ENCODE data around the gene GSTA4.
"Not testable (repeated sequence)": the region's sequence is repeated elsewhere in the genome, so short reads cannot be mapped to it uniquely, and the experiment has no call there.

GSTA4 gene

DNA sequence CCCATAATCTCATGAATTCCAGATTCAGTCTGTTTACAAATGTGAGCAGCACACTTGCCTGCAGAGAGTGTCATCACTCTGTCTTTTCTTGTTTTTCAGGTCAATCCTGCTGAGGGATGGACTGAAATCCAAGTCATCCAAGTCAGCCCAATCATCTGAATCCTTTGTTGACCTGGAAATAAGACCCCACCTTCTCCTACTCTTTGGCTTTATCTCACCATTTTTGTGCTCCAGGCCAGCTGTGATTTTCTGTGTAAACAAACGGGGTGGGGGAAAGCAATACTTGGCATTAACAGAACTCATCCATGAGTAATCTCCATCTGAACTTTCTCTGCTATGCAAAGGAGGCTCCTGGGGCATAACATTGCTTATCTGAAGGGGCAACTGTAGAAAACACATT, 16.9 kb upstream of the GSTA4 start:
- DNase-seq = no peak

DNA sequence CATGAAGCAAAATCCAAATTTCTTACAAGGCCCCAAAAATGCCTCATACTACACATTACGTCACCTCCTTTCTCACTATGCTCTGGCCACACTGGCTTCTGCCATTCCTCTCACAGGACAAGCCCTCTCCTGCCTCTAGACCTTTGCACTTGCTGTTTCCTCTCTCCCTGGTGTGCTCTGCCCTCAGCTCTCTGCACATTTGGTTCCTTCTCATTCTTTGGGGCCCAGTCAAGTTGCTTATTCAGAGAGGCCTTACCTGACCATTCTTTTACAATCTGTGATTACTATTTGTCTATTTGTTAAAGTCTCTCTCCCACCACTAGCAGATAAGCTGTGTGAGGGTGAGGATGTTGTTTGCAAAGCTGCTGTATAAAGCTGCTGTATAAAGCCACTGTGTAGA, 15.4 kb upstream of the GSTA4 start:
- DNase-seq = no peak

DNA sequence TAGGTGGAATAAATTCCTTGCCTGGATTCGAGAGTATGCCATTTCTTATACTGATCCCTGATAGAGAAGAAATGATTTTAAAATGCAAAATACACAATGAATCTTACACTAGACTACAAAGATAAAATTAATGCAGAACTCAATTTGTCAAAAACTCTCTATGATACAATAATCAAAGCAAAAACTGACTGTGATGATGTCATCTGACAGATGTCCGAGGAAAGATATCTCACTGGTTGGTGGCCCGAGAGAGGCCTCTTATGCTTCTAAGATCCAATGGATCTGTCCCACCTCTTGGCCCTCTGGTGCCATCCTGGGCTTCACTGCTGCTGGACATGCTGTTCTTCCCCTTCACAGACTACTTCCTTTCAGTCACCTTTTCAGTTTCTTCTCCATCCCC, 14.4 kb upstream of the GSTA4 start:
- no peak for DNase-seq

DNA sequence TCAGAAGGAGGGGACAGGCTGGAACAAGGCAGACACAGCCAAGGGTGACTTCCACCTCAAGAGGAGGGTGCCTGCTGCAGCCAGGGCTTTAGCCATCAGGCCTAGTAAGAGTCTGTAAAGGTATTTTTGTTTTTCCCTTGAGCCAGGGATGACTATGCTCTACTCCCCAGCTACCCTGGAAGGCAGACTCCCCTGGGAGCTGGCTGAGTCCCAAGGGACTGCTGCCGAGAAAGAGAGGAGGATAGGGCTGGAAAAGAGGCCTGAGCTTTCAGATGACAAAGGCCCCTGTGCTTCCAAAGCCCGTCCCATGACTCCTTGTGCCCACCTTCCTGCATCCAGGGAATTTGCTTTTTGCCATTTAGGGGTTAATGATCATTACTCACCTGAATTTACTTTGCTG, 14.0 kb upstream of the GSTA4 start:
- DNase-seq = no peak

- not testable (repeated sequence) for DNase-seq
Observed at GRCh38 chr6:53008192-53008687, 13.2 kb upstream of the GSTA4 start.

DNA sequence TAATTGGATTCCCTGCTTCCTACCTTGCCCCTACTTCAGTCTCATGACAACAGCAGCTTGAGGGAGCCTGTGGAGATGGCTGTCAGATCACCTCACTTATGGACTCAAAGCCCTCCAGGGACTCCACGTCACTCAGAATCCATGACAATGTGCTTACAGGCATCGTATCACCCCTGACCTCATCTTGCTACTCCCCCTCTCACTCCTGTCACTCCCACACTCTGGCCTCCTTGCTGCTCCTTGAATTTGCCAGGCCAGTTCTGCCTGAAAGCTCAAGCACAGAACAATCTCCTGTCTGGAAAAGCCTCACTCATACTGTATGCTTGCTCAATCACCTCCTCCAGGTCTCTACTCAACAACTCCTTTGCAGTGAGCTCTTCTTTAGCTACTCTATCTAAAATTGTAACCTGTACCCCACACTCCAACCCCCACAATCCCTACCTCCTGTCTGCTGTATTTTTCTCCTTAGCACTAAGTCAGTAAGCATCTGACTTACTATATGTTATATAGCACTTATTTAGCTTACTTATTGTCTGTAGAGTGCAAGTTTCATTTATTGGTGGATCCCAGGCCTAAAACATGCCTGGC, 10.7 kb upstream of the GSTA4 start:
- no peak for DNase-seq

GRCh38 chr6:52999456-52999855, 4.4 kb upstream of the GSTA4 start:
- DNase-seq = no peak

DNA sequence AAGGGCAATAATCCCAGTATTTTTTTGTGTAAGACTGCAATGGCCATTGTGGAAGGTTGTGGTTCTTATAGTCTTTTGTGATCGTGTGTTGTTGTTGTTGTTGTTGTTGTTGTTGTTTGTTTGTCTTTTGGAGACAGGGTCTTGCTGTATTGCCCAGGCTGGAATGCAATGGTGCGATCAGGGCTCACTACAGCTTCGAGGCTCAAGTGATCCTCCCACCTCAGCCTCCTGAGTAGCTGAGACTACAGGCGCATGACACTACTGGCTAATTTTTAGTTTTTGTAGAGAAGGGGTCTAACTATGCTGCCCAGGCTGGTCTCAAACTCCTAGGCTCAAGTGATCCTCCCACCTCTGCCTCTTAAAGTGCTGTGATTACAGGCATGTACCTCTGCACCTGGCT, 3.5 kb upstream of the GSTA4 start:
- DNase-seq = no peak

DNA sequence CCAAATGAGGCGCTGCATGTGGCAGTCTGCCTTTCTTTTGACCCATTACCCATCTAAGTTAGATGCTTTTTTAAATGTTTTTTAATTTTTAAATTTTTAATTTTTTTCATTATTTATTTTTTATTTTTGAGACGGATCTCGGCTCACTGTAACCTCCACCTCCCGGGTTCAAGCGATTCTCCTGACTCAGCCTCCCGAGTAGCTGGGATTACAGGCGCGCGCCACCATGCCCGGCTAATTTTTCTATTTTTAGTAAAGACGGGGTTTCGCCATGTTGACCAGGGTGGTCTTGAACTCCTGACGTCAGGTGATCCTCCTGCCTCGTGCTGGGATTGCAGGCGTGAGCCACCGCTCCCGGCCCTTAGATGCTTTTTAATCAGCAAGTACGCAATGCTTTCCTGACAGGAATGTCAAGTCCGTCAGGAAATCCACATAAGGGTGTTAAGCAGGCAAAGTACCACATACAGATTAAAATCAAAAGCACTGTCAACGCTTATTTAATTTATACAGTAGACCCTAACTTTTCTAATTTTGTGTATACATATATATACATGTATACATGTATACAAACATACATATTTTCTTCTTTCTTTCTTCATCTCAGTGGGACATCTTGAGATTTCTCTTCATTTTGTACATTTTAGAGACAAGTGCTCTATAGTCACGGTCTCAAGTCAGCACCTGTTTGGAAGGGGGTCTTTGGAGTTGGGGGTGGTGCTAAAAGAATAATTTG, 995 bp upstream of the GSTA4 start:
- peak; percentile 87 for DNase-seq

GRCh38 chr6:52994839-52995088, 320 bp downstream of the GSTA4 start:
- no peak for DNase-seq

- DNase-seq = peak; percentile 56
Observed at GRCh38 chr6:52994031-52994838, 849 bp downstream of the GSTA4 start.

- peak; percentile 82 for DNase-seq
Observed at GRCh38 chr6:52992980-52993920, 1.8 kb downstream of the GSTA4 start.

GRCh38 chr6:52990342-52990741, 4.7 kb downstream of the GSTA4 start:
- peak; percentile 70 for DNase-seq

DNA sequence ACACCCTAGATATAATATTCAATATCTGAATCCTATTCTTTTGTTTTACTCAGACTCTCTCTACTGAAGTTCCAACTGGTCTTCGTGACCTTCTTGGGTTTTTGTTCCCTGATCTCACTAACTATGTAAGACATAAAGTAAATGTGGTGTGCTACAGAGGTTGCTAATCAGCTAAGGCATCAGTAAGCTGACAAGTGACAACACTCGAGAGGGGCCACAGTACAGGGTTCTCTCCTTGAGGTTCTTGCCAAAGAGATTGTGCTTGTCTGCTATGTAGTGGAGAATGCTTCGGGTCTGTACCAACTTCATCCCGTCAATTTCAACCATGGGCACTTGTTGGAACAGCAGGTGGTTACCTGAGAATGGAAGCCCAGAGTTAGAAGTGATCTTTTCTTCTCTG, 9.9 kb downstream of the GSTA4 start:
- DNase-seq = no peak

- DNase-seq = no peak
Observed at GRCh38 chr6:52984247-52984646, 10.8 kb downstream of the GSTA4 start.

GRCh38 chr6:52983159-52983848, 11.8 kb downstream of the GSTA4 start:
- DNase-seq = no peak

DNA sequence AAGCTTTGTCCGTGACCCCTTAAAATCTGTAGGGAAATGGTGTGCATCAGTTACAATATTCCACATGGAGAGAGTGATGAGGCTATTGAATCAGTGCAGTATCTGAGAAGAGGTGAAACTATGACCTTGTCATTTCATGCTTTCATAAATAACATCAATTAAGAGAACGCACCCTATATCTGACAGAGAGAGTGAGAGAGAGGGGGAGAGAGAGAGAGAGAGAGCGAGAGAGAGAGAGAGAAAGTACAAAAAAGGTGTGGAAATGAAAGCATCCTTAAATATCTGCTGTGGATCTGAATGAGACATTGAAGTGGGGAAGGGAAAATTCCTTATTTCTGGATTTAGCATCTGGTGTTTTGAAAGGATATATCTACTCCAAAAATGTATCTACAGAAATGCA, 12.4 kb downstream of the GSTA4 start:
- DNase-seq = no peak

DNA sequence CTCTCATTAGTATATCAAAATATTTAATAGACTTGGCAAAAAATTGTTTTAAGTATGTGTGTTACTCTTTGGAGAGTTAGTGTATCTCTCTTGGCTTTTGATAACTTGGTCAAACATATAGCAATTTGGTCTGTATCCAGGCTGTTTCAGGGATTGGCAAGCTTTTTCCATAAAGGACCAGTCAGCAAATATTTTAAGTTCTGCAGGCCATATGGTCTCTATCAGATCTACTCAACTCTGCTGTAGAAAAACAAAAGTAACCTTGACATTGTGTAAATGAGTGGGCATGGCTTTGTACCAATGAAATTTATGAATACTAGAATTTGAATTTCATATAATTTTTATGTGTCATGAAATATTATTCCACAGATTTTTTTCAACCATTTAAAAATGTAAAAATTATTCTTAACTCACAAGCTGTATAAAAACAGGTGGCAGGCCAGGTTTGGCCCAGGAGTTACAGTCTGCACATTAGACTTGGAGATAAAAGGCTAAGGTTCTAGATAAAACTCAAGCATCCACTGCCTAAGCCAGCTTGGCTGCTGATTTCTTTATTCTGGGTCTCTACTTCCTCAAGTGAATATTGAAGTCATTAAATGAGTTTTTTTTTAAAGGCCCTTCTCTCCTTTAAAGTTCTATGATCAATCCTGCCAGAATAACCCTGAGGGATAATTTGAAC, 13.7 kb downstream of the GSTA4 start:
- DNase-seq = no peak

GRCh38 chr6:52976591-52977035, 18.5 kb downstream of the GSTA4 start:
- no peak for DNase-seq

DNA sequence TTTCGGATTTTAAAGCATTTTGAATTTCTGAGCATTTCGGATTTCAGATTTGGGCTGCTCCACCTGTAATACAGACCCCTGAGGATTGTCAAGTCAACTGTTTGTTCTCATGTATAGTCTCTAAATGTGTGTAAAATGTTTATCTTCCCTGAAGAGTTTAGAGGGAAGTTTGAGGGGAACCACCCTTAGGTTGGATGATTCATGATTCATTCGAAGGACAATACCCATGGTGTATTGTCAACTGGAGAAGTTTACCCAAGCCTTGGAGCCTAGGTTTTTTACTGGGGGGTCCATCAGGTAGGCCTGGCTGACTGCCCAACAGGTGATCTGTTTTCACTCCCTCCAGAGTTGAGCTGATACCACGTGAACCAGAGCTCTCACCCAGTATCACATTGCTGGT, 18.9 kb downstream of the GSTA4 start:
- DNase-seq = no peak

DNA sequence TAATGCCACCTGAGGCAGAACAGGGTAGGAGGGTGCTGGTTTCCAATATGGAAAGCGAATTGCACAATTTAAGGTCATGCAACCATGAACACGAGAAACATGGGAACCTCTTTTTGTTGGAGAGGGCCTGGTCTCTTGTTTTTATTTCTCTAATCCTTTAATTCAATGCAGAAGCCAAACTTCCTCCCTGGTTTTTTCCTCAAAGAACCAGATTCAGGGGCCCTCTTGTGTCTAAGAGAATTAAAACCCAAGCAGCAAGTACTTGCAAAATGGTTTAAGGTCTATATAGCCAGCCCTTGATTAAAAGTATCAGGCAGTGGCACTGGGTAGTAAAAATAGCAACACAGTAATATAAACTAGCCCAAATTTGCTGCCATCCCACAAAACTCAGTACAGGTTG, 19.5 kb downstream of the GSTA4 start:
- DNase-seq = peak; percentile 53

DNA sequence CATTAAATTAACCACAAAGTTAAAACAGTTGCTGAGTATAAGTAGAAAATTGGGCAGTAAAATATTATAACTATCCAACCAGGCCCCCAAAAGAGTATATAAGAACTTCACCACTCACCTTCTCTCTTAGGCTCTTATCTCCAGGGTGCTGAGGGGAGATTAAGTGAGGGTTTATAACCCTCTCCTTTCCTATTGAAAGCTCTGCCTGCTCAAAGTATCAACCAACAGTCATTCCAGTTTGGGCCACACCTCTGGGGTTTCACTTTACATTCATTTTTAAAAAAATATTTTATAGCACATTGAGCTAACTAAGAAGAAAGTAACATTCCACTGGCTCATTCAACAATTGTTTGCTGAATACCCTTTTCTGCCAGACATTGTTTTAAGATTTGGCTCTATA, 22.1 kb downstream of the GSTA4 start:
- no peak for DNase-seq
